HG02884 (cell line): Measurements from ENCODE around the gene CLASRP.
A peak's percentile ranks its signal among the peaks of the same experiment; 100 is the strongest.

Source experiments
- ATAC-seq: cut with Tn5 transposase; IDR thresholded peaks from one replicate; pipeline ENCODE4 v1.9.1; 2021; ENCODE audit warnings: mild to moderate bottlenecking, moderate library complexity; ENCODE audit not compliant: unreplicated experiment

Gene CLASRP

GRCh38 chr19:45079063-45079910, 40.4 kb downstream of the CLASRP start, which contains the start of gene GEMIN7:
Gene GEMIN7, plus strand, starts transcription at chr19:45079260. Its CDS starts 10,855 bp downstream, at chr19:45090115.
- no peak for ATAC-seq

GRCh38 chr19:45079911-45080370, 41.1 kb downstream of the CLASRP start:
- ATAC-seq = no peak

GRCh38 chr19:45082170-45082569, 43.3 kb downstream of the CLASRP start:
- no peak for ATAC-seq

GRCh38 chr19:45086480-45086879, 47.6 kb downstream of the CLASRP start:
- no peak for ATAC-seq

- no peak for ATAC-seq
These were observed 48.7 kb downstream of the CLASRP start for GRCh38 chr19:45087531-45087930.

GRCh38 chr19:45090034-45090433, 51.2 kb downstream of the CLASRP start:
- no peak for ATAC-seq

GRCh38 chr19:45090606-45091005, 51.8 kb downstream of the CLASRP start:
- ATAC-seq = no peak

- peak; percentile 52 for ATAC-seq
These were observed 52.4 kb downstream of the CLASRP start for GRCh38 chr19:45091031-45091923.

- peak; percentile 44 for ATAC-seq
These were observed 54.2 kb downstream of the CLASRP start, which contains the start of gene PPP1R37 for GRCh38 chr19:45092747-45093678. Gene PPP1R37, plus strand, starts transcription at chr19:45093179. Its CDS starts 147 bp downstream, at chr19:45093326.

GRCh38 chr19:45094137-45094536, 55.3 kb downstream of the CLASRP start:
- no peak for ATAC-seq

GRCh38 chr19:45094707-45095106, 55.9 kb downstream of the CLASRP start:
- no peak for ATAC-seq

- ATAC-seq = no peak
These were observed 56.9 kb downstream of the CLASRP start for GRCh38 chr19:45095496-45096413.

GRCh38 chr19:45096700-45097099, 57.9 kb downstream of the CLASRP start:
- ATAC-seq = no peak

- ATAC-seq = no peak
These were observed 58.6 kb downstream of the CLASRP start for GRCh38 chr19:45097450-45097775.

- no peak for ATAC-seq
These were observed 59.1 kb downstream of the CLASRP start for GRCh38 chr19:45097776-45098520.

GRCh38 chr19:45098521-45099466, 59.9 kb downstream of the CLASRP start:
- ATAC-seq = no peak

GRCh38 chr19:45099467-45100191, 60.8 kb downstream of the CLASRP start:
- ATAC-seq = no peak
